ENCODE results near the gene MOSPD3. TPM values are rescaled to one million over a fixed set of nuclear protein-coding genes. Genes with fewer than 3 reads are reported as not detected.

Gene MOSPD3
- total RNA-seq, 1 donor from 2014 or later = 3.0 TPM

- Histone ChIP-seq H3K36me3 (no peaks in the 10 kb centered on the region), H3K4me2 (no peak overlapping the region), H3K4me3 (no peak overlapping the region), H3K4me1 (peaks cover under 1% of the 10 kb centered on the region), H3K9ac (no peak overlapping the region), H3K9me3 (ENCODE audit: low read depth) (no peaks in the 10 kb centered on the region), H3K79me2 (ENCODE audit: low read depth) (no peaks in the 10 kb centered on the region), H3K27ac (no peak overlapping the region), H2AFZ (replicated peaks) (no peak overlapping the region), H3K27me3 (no peaks in the 10 kb centered on the region), H4K20me1 (ENCODE audit: low read depth) (no peaks in the 10 kb centered on the region), H3F3A (ENCODE audit: low read depth) (no peaks in the 10 kb centered on the region)
- Mint-ChIP-seq H3K36me3 (no peaks in the 10 kb centered on the region), H3K27me3 (ENCODE audit: insufficient read depth, low read depth) (peaks cover 9% of the 10 kb centered on the region), H3K9me3 (no peaks in the 10 kb centered on the region), H3K4me1 (peaks cover 12% of the 10 kb centered on the region), H3K27ac (no peak overlapping the region), H3K4me3 (no peak overlapping the region)
- TF ChIP-seq EZH2 (IDR thresholded peaks at IDR 0.05) (no peak), EZH2phosphoT487 (IDR thresholded peaks at IDR 0.05) (no peak)
- TF ChIP-seq, protein P1, sequence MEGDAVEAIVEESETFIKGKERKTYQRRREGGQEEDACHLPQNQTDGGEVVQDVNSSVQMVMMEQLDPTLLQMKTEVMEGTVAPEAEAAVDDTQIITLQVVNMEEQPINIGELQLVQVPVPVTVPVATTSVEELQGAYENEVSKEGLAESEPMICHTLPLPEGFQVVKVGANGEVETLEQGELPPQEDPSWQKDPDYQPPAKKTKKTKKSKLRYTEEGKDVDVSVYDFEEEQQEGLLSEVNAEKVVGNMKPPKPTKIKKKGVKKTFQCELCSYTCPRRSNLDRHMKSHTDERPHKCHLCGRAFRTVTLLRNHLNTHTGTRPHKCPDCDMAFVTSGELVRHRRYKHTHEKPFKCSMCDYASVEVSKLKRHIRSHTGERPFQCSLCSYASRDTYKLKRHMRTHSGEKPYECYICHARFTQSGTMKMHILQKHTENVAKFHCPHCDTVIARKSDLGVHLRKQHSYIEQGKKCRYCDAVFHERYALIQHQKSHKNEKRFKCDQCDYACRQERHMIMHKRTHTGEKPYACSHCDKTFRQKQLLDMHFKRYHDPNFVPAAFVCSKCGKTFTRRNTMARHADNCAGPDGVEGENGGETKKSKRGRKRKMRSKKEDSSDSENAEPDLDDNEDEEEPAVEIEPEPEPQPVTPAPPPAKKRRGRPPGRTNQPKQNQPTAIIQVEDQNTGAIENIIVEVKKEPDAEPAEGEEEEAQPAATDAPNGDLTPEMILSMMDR (IDR thresholded peaks at IDR 0.05) = no peak
- DNase-seq (ENCODE audit: low spot score) = no peak
Observed at GRCh38 chr7:100595188-100595587, 17.2 kb upstream of the MOSPD3 start.

GRCh38 chr7:100598425-100598824 lies 13.9 kb upstream of the MOSPD3 start:
- no peak for DNase-seq (ENCODE audit: low spot score)
- Histone ChIP-seq H3K4me3 (no peak overlapping the region), H3K36me3 (no peaks in the 10 kb centered on the region), H3F3A (ENCODE audit: low read depth) (peaks cover 4% of the 10 kb centered on the region), H3K4me1 (peaks cover 20% of the 10 kb centered on the region), H3K27me3 (no peaks in the 10 kb centered on the region), H3K9ac (no peak overlapping the region), H3K79me2 (ENCODE audit: low read depth) (no peaks in the 10 kb centered on the region), H3K9me3 (ENCODE audit: low read depth) (no peaks in the 10 kb centered on the region), H3K4me2 (no peak overlapping the region), H4K20me1 (ENCODE audit: low read depth) (no peaks in the 10 kb centered on the region), H3K27ac (no peak overlapping the region), H2AFZ (replicated peaks) (no peak overlapping the region)
- Mint-ChIP-seq H3K9me3 (no peaks in the 10 kb centered on the region), H3K27me3 (ENCODE audit: insufficient read depth, low read depth) (peaks cover 5% of the 10 kb centered on the region), H3K36me3 (no peaks in the 10 kb centered on the region), H3K27ac (peak overlapping the region; percentile 20), H3K4me1 (peaks cover 24% of the 10 kb centered on the region), H3K4me3 (no peak overlapping the region)
- no peak for TF ChIP-seq EZH2 (IDR thresholded peaks at IDR 0.05)
- TF ChIP-seq EZH2phosphoT487 (IDR thresholded peaks at IDR 0.05) = no peak
- TF ChIP-seq, protein P1 (IDR thresholded peaks at IDR 0.05) = no peak

DNA sequence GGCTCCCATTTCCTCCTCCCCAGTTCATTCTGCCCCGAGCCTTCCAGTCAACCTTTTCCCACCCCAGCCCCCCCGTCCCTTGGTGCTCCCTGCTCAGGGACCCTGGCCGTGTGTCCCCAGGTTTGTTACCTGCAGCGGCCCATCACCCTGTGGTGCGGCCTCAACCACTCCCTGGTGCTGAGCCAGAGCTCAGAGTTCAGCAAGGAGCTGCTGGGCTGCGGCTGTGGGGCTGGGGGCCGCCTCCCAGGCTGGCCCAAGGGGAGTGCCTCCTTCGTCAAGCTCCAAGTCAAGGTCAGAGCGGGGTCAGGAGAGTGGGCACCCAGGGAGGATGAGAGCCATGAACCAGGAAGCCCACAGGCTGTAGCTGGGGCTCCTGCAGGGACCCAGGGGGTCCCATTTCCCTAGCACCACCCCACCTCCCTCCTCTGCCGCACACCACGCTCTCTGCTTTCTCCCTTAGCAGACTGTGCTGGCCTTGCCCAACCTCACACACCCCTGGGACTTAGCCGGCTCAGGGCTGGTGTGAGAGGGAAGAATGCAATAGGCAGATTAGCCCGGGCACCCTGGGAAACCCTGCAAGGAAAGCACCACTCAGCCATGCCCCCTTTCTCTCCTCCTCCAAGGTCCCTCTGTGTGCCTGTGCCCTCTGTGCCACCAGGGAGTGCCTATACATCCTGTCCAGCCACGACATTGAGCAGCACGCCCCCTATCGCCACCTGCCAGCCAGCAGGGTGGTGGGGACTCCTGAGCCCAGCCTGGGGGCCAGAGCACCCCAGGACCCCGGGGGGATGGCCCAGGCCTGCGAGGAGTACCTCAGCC lies 12.2 kb upstream of the MOSPD3 start:
- peak; percentile 11 for DNase-seq (ENCODE audit: low spot score)
- H3K9ac ChIP-seq = no peak overlapping the region
- no peaks in the 10 kb centered on the region for H3K36me3 ChIP-seq
- no peak overlapping the region for H3K4me2 ChIP-seq
- no peak overlapping the region for H3K27ac ChIP-seq
- no peaks in the 10 kb centered on the region for H3K9me3 Mint-ChIP-seq
- no peak overlapping the region for H3K4me3 Mint-ChIP-seq
- H4K20me1 ChIP-seq (ENCODE audit: low read depth) = no peaks in the 10 kb centered on the region
- H3K27me3 ChIP-seq = peaks cover 10% of the 10 kb centered on the region
- no peaks in the 10 kb centered on the region for H3K9me3 ChIP-seq (ENCODE audit: low read depth)
- H2AFZ ChIP-seq (replicated peaks) = no peak overlapping the region
- H3F3A ChIP-seq (ENCODE audit: low read depth) = peaks cover 19% of the 10 kb centered on the region
- no peak overlapping the region for H3K4me3 ChIP-seq
- no peak overlapping the region for H3K27ac Mint-ChIP-seq
- H3K4me1 ChIP-seq = peaks cover 24% of the 10 kb centered on the region
- H3K36me3 Mint-ChIP-seq = no peaks in the 10 kb centered on the region
- TF ChIP-seq, protein P1 (IDR thresholded peaks at IDR 0.05) = peak; percentile 24
- no peak for TF ChIP-seq EZH2phosphoT487 (IDR thresholded peaks at IDR 0.05)
- peaks cover 31% of the 10 kb centered on the region for H3K4me1 Mint-ChIP-seq
- no peaks in the 10 kb centered on the region for H3K79me2 ChIP-seq (ENCODE audit: low read depth)
- peaks cover 4% of the 10 kb centered on the region for H3K27me3 Mint-ChIP-seq (ENCODE audit: insufficient read depth, low read depth)
